Measurements from ENCODE around the gene SPATA31E1. TPM values are rescaled to one million over a fixed set of nuclear protein-coding genes. Genes with fewer than 3 reads are reported as not detected.

Gene SPATA31E1
- total RNA-seq, 1 experiment from 2014 or later: 0.04 TPM

DNA sequence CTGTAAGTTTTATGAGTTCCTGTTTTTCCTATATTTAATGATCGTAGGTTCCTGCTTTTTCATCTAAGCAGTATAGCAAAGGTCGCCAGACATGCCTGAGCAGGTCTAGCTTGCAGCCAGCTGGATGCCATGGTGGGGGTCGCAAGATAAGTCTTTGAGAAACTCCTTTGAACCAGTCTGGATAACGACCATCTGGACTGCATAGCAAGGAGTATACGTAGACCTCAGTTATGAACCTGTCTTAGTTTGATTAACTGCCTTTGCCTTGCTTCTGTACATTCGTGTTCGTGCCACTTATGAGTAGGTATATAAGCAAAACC, 8.4 kb upstream of the SPATA31E1 start:
- peaks cover 9% of the 10 kb centered on the region for H3K27me3 Mint-ChIP-seq (ENCODE audit: low read depth)
- peaks cover 26% of the 10 kb centered on the region for H3K9me3 Mint-ChIP-seq
- no peak overlapping the region for H3K27ac Mint-ChIP-seq
- POLR2A ChIA-PET: no interaction called here
- CTCF ChIA-PET: interaction anchor here (4.2 kb wide), 1 partner anchor 9 kb away, joined by 16 read pairs; the partner anchor contains the start of gene SPATA31E1
- DNase-seq (ENCODE audit: low spot score) (no peak), ATAC-seq (no peak)
- peaks cover 3% of the 10 kb centered on the region for H3K36me3 Mint-ChIP-seq
- no peak overlapping the region for H3K4me3 Mint-ChIP-seq
- TF ChIP-seq NFATC4 (CRISPR knock-in tag; IDR thresholded peaks at IDR 0.05) (no peak), ATF1 (CRISPR knock-in tag; IDR thresholded peaks at IDR 0.05) (no peak), ZNF232 (CRISPR knock-in tag; IDR thresholded peaks at IDR 0.05) (no peak), NFE2L1 (CRISPR knock-in tag; IDR thresholded peaks at IDR 0.05) (no peak)
- TF ChIP-seq, protein P1, sequence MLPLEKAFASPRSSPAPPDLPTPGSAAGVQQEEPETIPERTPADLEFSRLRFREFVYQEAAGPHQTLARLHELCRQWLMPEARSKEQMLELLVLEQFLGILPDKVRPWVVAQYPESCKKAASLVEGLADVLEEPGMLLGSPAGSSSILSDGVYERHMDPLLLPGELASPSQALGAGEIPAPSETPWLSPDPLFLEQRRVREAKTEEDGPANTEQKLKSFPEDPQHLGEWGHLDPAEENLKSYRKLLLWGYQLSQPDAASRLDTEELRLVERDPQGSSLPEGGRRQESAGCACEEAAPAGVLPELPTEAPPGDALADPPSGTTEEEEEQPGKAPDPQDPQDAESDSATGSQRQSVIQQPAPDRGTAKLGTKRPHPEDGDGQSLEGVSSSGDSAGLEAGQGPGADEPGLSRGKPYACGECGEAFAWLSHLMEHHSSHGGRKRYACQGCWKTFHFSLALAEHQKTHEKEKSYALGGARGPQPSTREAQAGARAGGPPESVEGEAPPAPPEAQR (CRISPR knock-in tag; IDR thresholded peaks at IDR 0.05): no peak
- H3K4me1 Mint-ChIP-seq: peaks cover 38% of the 10 kb centered on the region

DNA sequence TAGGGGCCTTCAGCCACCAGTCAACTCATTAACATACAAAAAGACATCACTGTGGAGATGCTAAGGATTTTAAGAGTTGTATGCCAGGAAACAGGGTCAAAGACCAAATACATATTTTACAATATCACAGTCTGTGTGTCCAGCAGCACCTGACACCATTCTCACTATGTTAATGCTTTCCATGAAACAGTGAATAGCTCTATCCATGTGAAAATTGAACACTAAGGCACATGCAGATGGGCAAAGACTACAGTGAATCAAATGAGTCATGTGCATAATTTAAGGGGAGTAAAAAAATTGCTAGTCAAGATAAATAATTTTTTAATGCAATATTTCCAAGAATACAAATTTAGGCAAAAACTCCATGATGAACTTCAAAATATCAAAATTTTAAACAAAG, 7.6 kb upstream of the SPATA31E1 start:
- Mint-ChIP-seq H3K36me3 (peaks cover 3% of the 10 kb centered on the region), H3K27ac (no peak overlapping the region), H3K4me1 (peaks cover 43% of the 10 kb centered on the region), H3K9me3 (peaks cover 20% of the 10 kb centered on the region), H3K4me3 (no peak overlapping the region), H3K27me3 (ENCODE audit: low read depth) (peaks cover 10% of the 10 kb centered on the region)
- TF ChIP-seq RELA (CRISPR knock-in tag; IDR thresholded peaks at IDR 0.05; ENCODE audit: borderline replicate concordance) (no peak), ELF4 (CRISPR knock-in tag; IDR thresholded peaks at IDR 0.05; ENCODE audit: low read depth) (no peak), SOX15 (CRISPR knock-in tag; IDR thresholded peaks at IDR 0.05) (no peak), SMAD3 (CRISPR knock-in tag; IDR thresholded peaks at IDR 0.05; ENCODE audit: borderline replicate concordance) (no peak), CREM (CRISPR knock-in tag; IDR thresholded peaks at IDR 0.05) (no peak), NFATC4 (CRISPR knock-in tag; IDR thresholded peaks at IDR 0.05) (no peak), HMGA2 (CRISPR knock-in tag; IDR thresholded peaks at IDR 0.05) (no peak), ZNF317 (CRISPR knock-in tag; IDR thresholded peaks at IDR 0.05; ENCODE audit: borderline replicate concordance, low read depth) (no peak), PRRX2 (CRISPR knock-in tag; IDR thresholded peaks at IDR 0.05) (no peak), TP53 (CRISPR knock-in tag; IDR thresholded peaks at IDR 0.05) (no peak), FOXK1 (CRISPR knock-in tag; IDR thresholded peaks at IDR 0.05) (no peak)
- TF ChIP-seq, protein P2, sequence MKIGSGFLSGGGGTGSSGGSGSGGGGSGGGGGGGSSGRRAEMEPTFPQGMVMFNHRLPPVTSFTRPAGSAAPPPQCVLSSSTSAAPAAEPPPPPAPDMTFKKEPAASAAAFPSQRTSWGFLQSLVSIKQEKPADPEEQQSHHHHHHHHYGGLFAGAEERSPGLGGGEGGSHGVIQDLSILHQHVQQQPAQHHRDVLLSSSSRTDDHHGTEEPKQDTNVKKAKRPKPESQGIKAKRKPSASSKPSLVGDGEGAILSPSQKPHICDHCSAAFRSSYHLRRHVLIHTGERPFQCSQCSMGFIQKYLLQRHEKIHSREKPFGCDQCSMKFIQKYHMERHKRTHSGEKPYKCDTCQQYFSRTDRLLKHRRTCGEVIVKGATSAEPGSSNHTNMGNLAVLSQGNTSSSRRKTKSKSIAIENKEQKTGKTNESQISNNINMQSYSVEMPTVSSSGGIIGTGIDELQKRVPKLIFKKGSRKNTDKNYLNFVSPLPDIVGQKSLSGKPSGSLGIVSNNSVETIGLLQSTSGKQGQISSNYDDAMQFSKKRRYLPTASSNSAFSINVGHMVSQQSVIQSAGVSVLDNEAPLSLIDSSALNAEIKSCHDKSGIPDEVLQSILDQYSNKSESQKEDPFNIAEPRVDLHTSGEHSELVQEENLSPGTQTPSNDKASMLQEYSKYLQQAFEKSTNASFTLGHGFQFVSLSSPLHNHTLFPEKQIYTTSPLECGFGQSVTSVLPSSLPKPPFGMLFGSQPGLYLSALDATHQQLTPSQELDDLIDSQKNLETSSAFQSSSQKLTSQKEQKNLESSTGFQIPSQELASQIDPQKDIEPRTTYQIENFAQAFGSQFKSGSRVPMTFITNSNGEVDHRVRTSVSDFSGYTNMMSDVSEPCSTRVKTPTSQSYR (CRISPR knock-in tag; IDR thresholded peaks at IDR 0.05): no peak
- TF ChIP-seq, protein P3, sequence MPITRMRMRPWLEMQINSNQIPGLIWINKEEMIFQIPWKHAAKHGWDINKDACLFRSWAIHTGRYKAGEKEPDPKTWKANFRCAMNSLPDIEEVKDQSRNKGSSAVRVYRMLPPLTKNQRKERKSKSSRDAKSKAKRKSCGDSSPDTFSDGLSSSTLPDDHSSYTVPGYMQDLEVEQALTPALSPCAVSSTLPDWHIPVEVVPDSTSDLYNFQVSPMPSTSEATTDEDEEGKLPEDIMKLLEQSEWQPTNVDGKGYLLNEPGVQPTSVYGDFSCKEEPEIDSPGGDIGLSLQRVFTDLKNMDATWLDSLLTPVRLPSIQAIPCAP (CRISPR knock-in tag; IDR thresholded peaks at IDR 0.05): no peak
- TF ChIP-seq, protein P4, sequence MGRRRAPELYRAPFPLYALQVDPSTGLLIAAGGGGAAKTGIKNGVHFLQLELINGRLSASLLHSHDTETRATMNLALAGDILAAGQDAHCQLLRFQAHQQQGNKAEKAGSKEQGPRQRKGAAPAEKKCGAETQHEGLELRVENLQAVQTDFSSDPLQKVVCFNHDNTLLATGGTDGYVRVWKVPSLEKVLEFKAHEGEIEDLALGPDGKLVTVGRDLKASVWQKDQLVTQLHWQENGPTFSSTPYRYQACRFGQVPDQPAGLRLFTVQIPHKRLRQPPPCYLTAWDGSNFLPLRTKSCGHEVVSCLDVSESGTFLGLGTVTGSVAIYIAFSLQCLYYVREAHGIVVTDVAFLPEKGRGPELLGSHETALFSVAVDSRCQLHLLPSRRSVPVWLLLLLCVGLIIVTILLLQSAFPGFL (CRISPR knock-in tag; IDR thresholded peaks at IDR 0.05; ENCODE audit: borderline replicate concordance): no peak
- TF ChIP-seq, protein P5, sequence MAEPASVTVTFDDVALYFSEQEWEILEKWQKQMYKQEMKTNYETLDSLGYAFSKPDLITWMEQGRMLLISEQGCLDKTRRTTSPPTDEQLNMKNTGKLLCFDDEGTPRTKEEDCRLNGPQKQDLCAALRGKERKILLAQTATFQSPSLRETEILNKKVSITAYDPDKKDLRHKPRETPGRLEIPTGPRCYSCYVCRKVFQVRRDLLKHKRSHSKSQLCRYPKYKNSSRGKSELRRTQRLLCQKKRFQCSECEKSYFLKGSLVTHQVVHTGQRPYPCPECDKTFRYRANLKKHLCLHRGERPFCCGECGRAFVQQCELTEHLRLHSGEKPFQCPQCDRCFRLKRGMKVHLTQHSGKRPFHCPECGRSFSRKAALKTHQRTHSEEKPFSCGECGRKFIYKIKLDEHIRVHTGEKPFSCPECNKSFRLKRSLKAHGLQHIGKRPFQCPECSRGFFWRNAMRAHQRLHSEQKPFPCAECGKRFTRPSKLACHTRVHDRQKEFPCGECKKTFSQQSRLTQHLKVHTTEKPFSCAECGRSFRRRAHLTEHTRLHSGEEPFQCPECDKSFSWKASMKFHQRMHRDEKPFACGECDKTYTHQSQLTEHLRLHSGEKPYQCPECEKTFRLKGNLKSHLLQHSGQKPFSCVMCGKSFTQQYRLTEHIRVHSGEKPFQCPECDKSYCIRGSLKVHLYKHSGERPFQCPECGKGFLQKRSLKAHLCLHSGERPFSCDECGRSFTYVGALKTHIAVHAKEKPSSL (CRISPR knock-in tag; conservative IDR thresholded peaks at IDR 0.05): no peak
- TF ChIP-seq, protein P1 (CRISPR knock-in tag; IDR thresholded peaks at IDR 0.05): no peak
- TF ChIP-seq, protein P6, sequence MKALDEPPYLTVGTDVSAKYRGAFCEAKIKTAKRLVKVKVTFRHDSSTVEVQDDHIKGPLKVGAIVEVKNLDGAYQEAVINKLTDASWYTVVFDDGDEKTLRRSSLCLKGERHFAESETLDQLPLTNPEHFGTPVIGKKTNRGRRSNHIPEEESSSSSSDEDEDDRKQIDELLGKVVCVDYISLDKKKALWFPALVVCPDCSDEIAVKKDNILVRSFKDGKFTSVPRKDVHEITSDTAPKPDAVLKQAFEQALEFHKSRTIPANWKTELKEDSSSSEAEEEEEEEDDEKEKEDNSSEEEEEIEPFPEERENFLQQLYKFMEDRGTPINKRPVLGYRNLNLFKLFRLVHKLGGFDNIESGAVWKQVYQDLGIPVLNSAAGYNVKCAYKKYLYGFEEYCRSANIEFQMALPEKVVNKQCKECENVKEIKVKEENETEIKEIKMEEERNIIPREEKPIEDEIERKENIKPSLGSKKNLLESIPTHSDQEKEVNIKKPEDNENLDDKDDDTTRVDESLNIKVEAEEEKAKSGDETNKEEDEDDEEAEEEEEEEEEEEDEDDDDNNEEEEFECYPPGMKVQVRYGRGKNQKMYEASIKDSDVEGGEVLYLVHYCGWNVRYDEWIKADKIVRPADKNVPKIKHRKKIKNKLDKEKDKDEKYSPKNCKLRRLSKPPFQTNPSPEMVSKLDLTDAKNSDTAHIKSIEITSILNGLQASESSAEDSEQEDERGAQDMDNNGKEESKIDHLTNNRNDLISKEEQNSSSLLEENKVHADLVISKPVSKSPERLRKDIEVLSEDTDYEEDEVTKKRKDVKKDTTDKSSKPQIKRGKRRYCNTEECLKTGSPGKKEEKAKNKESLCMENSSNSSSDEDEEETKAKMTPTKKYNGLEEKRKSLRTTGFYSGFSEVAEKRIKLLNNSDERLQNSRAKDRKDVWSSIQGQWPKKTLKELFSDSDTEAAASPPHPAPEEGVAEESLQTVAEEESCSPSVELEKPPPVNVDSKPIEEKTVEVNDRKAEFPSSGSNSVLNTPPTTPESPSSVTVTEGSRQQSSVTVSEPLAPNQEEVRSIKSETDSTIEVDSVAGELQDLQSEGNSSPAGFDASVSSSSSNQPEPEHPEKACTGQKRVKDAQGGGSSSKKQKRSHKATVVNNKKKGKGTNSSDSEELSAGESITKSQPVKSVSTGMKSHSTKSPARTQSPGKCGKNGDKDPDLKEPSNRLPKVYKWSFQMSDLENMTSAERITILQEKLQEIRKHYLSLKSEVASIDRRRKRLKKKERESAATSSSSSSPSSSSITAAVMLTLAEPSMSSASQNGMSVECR (CRISPR knock-in tag; IDR thresholded peaks at IDR 0.05; ENCODE audit: borderline replicate concordance): no peak
- ChIA-PET CTCF (interaction anchor here (4.2 kb wide), 1 partner anchor 8 kb away, joined by 16 read pairs; the partner anchor contains the start of gene SPATA31E1), POLR2A (no interaction called here)
- ATAC-seq (no peak), DNase-seq (ENCODE audit: low spot score) (no peak)

Measured in WTC11 (cell line).